ENCODE results near the gene ABHD14A.

Gene ABHD14A

DNA sequence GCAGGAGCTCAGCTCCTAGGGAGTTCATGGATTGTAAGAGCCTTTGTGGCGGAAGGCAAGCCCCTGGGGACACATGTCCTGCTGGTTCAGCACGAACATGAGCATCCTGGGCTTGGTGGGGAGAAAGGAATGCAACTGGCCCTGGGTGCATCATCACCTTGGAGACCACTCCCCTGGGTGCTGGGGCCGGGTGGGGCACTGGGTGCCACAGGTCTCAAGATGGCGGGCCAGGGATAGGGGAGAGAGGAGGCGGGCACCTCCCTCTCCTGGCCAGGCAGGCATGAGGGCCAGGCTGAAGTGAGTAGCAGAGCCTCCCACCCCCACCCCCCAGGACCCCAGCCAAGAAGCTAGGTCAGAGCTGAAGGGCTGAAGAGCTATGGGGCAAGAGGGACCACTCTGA, 8.4 kb upstream of the ABHD14A start:
- Histone ChIP-seq H3K36me3 (replicated peaks; ENCODE audit: low read depth, low read length) (peaks cover 5% of the 10 kb centered on the region), H3K9me3 (ENCODE audit: insufficient read depth, low read length) (no peaks in the 10 kb centered on the region), H3K79me2 (ENCODE audit: low read length) (no peaks in the 10 kb centered on the region), H3K27me3 (ENCODE audit: low read depth, low read length) (no peaks in the 10 kb centered on the region), H3K9ac (ENCODE audit: low read length) (peak overlapping the region; percentile 78), H3K4me2 (ENCODE audit: low read length) (peak overlapping the region; percentile 97), H3K4me1 (ENCODE audit: low read length) (peaks cover 13% of the 10 kb centered on the region), H4K20me1 (ENCODE audit: insufficient read depth, low read length) (no peaks in the 10 kb centered on the region), H2AFZ (ENCODE audit: low read depth, low read length) (no peak overlapping the region), H3K4me3 (ENCODE audit: low read length) (peak overlapping the region; percentile 88), H3K27ac (ENCODE audit: low read length) (no peak overlapping the region)
- no peak for TF ChIP-seq EZH2phosphoT487 (IDR thresholded peaks at IDR 0.05; ENCODE audit: low read depth)
- TF ChIP-seq, protein P1, sequence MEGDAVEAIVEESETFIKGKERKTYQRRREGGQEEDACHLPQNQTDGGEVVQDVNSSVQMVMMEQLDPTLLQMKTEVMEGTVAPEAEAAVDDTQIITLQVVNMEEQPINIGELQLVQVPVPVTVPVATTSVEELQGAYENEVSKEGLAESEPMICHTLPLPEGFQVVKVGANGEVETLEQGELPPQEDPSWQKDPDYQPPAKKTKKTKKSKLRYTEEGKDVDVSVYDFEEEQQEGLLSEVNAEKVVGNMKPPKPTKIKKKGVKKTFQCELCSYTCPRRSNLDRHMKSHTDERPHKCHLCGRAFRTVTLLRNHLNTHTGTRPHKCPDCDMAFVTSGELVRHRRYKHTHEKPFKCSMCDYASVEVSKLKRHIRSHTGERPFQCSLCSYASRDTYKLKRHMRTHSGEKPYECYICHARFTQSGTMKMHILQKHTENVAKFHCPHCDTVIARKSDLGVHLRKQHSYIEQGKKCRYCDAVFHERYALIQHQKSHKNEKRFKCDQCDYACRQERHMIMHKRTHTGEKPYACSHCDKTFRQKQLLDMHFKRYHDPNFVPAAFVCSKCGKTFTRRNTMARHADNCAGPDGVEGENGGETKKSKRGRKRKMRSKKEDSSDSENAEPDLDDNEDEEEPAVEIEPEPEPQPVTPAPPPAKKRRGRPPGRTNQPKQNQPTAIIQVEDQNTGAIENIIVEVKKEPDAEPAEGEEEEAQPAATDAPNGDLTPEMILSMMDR (IDR thresholded peaks at IDR 0.05; ENCODE audit: low read depth, low read length) = no peak

DNA sequence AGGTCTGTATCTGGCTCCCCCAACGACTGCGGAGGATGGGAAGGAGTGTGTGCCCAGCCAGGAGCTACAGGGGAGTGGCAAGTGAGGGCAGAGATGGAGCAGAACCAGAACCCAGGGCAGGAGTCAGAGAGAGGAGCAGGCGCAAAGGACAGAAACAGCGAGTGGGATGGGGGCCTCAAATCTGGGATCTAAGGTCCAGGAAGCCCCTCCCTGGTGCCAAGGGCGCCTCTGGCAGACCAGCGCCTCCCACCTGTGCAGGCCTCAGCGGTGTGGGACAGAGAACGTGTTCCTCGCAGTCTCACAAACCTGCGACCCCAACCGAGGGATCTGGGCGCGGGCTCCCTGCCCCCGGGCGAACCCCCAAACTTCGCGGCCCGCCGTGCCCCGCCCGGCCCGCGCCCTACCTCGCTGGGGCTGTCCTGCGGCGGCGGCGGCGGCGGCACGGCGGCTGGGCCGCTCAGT, 7.9 kb upstream of the ABHD14A start:
- Histone ChIP-seq H3K9ac (ENCODE audit: low read length) (peak overlapping the region; percentile 78), H3K4me2 (ENCODE audit: low read length) (peak overlapping the region; percentile 97), H3K9me3 (ENCODE audit: insufficient read depth, low read length) (no peaks in the 10 kb centered on the region), H3K79me2 (ENCODE audit: low read length) (no peaks in the 10 kb centered on the region), H2AFZ (ENCODE audit: low read depth, low read length) (no peak overlapping the region; the same call in 1 of the 2 replicates), H4K20me1 (ENCODE audit: insufficient read depth, low read length) (no peaks in the 10 kb centered on the region), H3K4me1 (ENCODE audit: low read length) (peaks cover 13% of the 10 kb centered on the region), H3K36me3 (replicated peaks; ENCODE audit: low read depth, low read length) (peaks cover 5% of the 10 kb centered on the region), H3K27me3 (ENCODE audit: low read depth, low read length) (no peaks in the 10 kb centered on the region), H3K27ac (ENCODE audit: low read length) (no peak overlapping the region), H3K4me3 (ENCODE audit: low read length) (peak overlapping the region; percentile 88)
- TF ChIP-seq, protein P1 (IDR thresholded peaks at IDR 0.05; ENCODE audit: low read depth, low read length) = no peak
- TF ChIP-seq EZH2phosphoT487 (IDR thresholded peaks at IDR 0.05; ENCODE audit: low read depth) = no peak

DNA sequence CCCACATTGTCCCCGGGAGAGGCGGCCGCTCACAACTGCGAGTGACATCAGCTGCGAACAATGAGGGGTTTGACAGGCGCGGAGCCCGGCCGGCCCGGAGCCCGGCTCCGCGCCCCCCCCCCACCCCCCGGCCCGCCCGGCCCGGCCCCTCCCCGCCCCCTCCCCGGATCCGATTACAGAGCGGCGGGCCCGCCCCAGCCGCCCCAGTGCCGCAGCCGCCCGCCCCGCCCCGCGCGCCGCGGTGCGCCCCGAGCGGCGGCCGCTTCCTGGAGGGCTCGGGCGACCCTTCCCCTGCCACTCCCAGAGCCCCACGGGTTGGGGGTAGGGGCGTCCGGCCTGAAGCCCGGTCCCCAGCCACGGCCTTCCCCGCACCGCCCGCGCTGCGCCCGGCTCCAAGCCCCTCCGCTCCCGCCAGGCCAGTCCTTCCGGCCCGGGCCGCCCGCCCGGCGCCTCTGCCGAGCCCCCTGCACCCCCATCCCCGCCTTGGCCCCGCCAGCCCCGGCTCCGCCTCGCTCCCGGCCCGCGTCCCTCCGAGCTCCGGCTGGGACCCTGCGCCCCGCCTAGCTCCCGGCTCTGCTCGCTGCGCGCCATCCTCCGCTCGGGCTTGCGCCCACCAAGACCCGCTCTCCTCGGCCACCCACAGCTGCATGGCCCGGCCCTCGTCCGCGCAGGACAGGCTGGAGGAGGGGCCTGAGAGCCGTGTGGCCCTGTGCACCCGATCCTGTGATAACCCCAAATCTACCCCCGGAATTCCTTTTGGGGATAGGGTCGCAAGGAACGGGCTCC, 7.3 kb upstream of the ABHD14A start, which contains the start of gene PCBP4:
Gene PCBP4, minus strand, starts transcription at position 71 of the 786 bp plus-strand sequence. CDS start 6,214 bp downstream, outside the sequence.
- Histone ChIP-seq H3K36me3 (replicated peaks; ENCODE audit: low read depth, low read length) (peaks cover 5% of the 10 kb centered on the region), H4K20me1 (ENCODE audit: insufficient read depth, low read length) (no peaks in the 10 kb centered on the region), H2AFZ (ENCODE audit: low read depth, low read length) (peak within 1 kb of the TSS; percentile 27; the same call in 1 of the 2 replicates), H3K4me3 (ENCODE audit: low read length) (peak within 1 kb of the TSS; percentile 92), H3K9me3 (ENCODE audit: insufficient read depth, low read length) (no peaks in the 10 kb centered on the region), H3K9ac (ENCODE audit: low read length) (peak within 1 kb of the TSS; percentile 86), H3K27me3 (ENCODE audit: low read depth, low read length) (no peaks in the 10 kb centered on the region), H3K4me2 (ENCODE audit: low read length) (peak within 1 kb of the TSS; percentile 97), H3K27ac (ENCODE audit: low read length) (peak within 1 kb of the TSS; percentile 17), H3K79me2 (ENCODE audit: low read length) (no peaks in the 10 kb centered on the region), H3K4me1 (ENCODE audit: low read length) (peaks cover 13% of the 10 kb centered on the region)
- TF ChIP-seq, protein P1 (IDR thresholded peaks at IDR 0.05; ENCODE audit: low read depth, low read length) = no peak
- no peak for TF ChIP-seq EZH2phosphoT487 (IDR thresholded peaks at IDR 0.05; ENCODE audit: low read depth)

DNA sequence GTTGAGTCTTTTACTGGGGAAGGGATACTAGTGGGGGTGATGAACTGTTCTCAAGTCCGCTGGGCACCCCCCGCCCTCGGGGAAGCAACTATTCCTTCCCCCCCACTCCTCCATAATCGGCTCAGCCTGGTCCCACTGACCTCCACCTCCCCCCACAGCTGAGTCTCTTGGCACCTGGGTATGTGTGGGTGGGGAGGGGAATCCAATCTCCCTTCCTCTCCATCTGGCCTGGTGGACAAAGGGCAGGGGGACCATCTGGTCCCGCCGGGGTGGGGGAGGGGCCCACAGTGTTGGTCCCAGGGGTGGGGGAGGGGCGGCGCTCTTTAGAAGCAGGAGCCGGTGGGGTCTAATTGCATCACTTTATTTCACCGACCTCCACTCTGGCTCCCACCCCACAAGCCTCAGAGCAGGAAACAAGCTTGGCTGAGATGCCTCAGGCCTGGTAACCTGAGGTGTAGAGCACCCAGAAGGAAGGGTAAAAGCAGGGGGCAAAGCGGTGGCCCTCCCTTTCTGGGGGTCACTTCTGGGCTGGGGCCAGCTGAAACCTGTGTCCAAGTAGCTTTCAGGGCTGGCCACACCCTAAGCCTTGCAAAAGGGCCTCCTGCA, 6.6 kb upstream of the ABHD14A start:
- Histone ChIP-seq H3K9ac (ENCODE audit: low read length) (peak overlapping the region; percentile 86), H3K36me3 (replicated peaks; ENCODE audit: low read depth, low read length) (peaks cover 5% of the 10 kb centered on the region), H3K4me2 (ENCODE audit: low read length) (peak overlapping the region; percentile 93), H3K79me2 (ENCODE audit: low read length) (peaks cover 3% of the 10 kb centered on the region), H4K20me1 (ENCODE audit: insufficient read depth, low read length) (no peaks in the 10 kb centered on the region), H2AFZ (ENCODE audit: low read depth, low read length) (0 out of 2 replicates have a peak overlapping the region, but pooled peaks have one; percentile 27), H3K9me3 (ENCODE audit: insufficient read depth, low read length) (no peaks in the 10 kb centered on the region), H3K4me1 (ENCODE audit: low read length) (peaks cover 13% of the 10 kb centered on the region), H3K4me3 (ENCODE audit: low read length) (peak overlapping the region; percentile 92), H3K27me3 (ENCODE audit: low read depth, low read length) (no peaks in the 10 kb centered on the region), H3K27ac (ENCODE audit: low read length) (no peak overlapping the region)
- TF ChIP-seq, protein P1 (IDR thresholded peaks at IDR 0.05; ENCODE audit: low read depth, low read length) = no peak
- no peak for TF ChIP-seq EZH2phosphoT487 (IDR thresholded peaks at IDR 0.05; ENCODE audit: low read depth)

Measured in OCI-LY3 (cell line).